Stimulated activated CD8-positive, alpha-beta memory T cell treated with anti-CD3 and anti-CD28 coated beads, Interleukin-7, amount 100 ng/mL, for 48 hours (primary cell): ENCODE data around the gene NDOR1.
"Not testable (repeated sequence)": the region's sequence is repeated elsewhere in the genome, so short reads cannot be mapped to it uniquely, and the experiment has no call there.

ENCODE experiments used
- DNase-seq, 2 donors: peaks; one replicate each; pipeline ENCODE4 v3.0.0-alpha.2; 2020; ENCODE audit warnings: low read depth in 1 of 2; ENCODE audit errors: extremely low read depth in 1 of 2

NDOR1 gene

GRCh38 chr9:137229903-137230704 lies 24.6 kb downstream of the NDOR1 start:
- DNase-seq: no peak

DNA sequence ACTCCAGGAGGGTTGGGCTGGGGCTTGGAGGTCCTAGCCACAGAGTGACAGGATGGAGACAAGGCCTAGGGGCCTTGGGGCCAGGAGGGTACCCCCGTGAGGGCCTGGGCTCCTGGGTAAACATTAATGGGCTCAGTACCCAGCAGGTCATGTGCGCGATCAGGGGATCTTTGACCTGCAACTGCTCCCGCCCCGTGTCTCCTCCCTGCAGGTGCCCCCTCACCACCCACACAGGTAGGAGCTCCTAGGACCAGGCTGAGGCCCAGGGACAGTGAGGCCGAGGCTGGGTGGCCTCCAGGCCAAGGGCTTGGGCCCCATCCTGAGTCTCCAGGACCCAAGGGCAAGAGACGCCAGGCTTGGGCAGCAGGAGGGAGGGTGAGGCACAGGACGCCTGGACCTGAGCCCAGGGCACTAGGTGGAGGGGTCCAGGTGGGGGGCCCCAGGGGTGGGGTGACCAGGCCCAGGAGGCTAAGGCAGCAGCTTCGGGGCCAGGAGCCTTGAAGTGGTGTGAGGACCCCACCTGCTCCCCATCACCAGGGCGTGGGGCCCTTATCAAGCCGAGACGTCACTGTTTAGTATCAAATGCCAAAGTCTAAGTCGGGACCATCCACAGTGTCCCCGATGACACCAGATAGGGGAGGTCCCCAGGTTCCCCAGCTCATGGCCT lies 25.3 kb downstream of the NDOR1 start, which contains the start of gene SLC34A3:
Gene SLC34A3, plus strand, starts transcription at position 197 of the 667 bp plus-strand sequence. CDS start 802 bp downstream, outside the sequence.
- DNase-seq: no peak

- no peak for DNase-seq
These were observed 26.0 kb downstream of the NDOR1 start for GRCh38 chr9:137231372-137232039.

DNA sequence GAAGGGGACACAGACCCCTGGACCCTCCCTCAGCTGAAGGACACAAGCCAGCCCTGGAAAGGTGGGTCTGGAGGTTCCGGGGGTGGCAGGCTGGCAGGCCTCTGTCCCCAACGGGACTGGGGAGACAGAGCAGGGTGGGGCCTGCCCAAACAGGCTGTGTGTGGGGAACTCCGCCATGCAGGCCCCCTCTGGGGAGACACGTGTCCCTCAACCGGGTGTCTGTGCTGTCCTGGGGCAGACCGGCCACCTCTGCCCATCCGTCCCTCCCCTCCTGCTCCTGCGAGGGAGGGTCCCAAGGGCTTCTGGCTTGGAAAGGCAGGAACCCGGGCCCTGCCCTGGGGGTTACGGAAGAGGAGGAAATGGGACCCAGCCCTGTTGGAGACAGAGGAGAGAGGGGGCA lies 26.6 kb downstream of the NDOR1 start:
- no peak for DNase-seq

- no peak for DNase-seq
These were observed 27.0 kb downstream of the NDOR1 start for GRCh38 chr9:137232510-137232909.

GRCh38 chr9:137233143-137233980 lies 27.9 kb downstream of the NDOR1 start:
- no peak for DNase-seq

GRCh38 chr9:137234055-137234697 lies 28.7 kb downstream of the NDOR1 start:
- DNase-seq: no peak

GRCh38 chr9:137234758-137235423 lies 29.4 kb downstream of the NDOR1 start:
- DNase-seq: no peak

GRCh38 chr9:137235424-137236237 lies 30.1 kb downstream of the NDOR1 start:
- DNase-seq: no peak

GRCh38 chr9:137236238-137236935 lies 30.9 kb downstream of the NDOR1 start:
- peak; percentile 83 to 89 for DNase-seq

- no peak for DNase-seq
These were observed 31.5 kb downstream of the NDOR1 start for GRCh38 chr9:137236936-137237421.

- DNase-seq: no peak
These were observed 32.5 kb downstream of the NDOR1 start for GRCh38 chr9:137237759-137238726.

GRCh38 chr9:137239541-137240200 lies 34.2 kb downstream of the NDOR1 start:
- DNase-seq: not testable (repeated sequence)

DNA sequence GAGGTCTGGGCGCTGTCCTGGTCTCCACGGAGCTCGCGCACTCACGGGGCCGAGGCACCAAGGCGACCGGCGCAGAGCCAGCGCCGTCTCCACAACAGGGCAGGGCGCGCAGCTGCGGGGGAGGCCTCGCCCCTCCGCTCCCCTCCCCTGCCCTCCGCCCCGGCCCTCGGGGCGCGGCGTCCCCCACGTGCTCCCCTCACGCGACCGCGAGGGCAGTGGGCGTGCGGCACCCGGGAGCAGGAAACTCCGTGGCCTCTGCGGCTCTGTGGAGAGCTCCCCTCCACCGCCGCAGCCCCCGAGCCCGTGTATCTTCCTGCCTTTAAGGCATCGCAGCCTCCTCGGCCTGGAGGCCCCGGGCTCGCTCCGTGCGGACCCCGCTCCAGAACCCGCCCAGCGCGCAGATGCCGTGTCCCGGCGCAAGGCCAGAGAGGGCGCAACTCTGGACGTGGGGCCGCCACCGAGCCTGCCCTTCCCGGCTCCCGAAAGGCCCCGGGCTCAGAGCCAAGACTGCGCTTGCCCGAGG lies 34.9 kb downstream of the NDOR1 start:
- peak; percentile 46 to 59 for DNase-seq

DNA sequence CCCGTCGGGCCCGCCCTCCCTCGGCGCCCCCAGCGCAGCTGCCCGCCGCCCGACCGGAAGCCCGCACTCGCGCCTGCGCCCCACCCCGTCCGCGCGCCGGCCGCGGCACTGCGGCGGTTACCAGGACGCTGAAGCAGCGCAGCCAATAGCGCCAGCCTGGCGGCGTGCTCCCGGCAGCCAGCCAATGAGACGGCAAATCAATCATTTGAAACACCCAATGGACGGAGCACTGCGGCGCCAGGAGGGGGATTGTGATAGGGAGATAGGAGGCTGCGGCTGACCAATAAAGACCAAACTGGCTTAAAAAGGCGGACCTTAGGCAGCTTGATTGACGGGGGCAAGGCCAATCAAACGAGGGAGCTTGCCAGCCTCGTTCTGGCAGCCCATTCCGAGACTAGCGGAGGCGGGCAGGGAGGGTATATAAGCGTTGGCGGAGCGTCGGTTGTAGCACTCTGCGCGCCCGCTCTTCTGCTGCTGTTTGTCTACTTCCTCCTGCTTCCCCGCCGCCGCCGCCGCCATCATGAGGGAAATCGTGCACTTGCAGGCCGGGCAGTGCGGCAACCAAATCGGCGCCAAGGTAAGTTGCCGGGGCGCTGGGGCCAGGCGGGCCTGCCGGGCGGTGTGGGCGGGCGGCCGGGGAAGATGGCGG lies 35.5 kb downstream of the NDOR1 start, which contains the start of gene TUBB4B:
Gene TUBB4B, plus strand, starts transcription at position 447 of the 649 bp plus-strand sequence. Its CDS starts 74 bp downstream, at position 521.
- DNase-seq: peak; percentile 96 to 98
